Aorta (tissue), 4 donors: ENCODE data around the gene ZNF415. TPM values are rescaled to one million over a fixed set of nuclear protein-coding genes. Genes with fewer than 3 reads are reported as not detected.

Source experiments
- polyA plus RNA-seq, 2 donors: library from polyadenylated mRNA; stranded (reverse); fragments of 200-250 nt; gene quantifications; one replicate each; pipeline ENCODE4 v1.2.3, GENCODE V29; 2013
- total RNA-seq, 2 donors: library from RNA; stranded (reverse); fragmentation: NEBNext Ultra II Directional; extraction: Animal tissue kit (Norgen Biotek cat#: 25700); gene quantifications; one replicate each; pipeline ENCODE4 v1.2.1, GENCODE V29; 2021
- donor health status: healthy with polysubstance abuse.
- donor health status: Bipolar disorder and iron deficiency.
- donor health status: DM: no; HTN: no; CAD: no.
- donor health status: DM: yes; HTN: yes; CAD: no.

ZNF415 gene
- total and polyA plus RNA-seq, 4 donors: 5.0 to 10.3 (median 8.9) TPM

Other genes with a start within 250 kb of the ZNF415 start
- 10 to 100 TPM in 1 of 2 donors, 1 to 10 TPM in 1; 6.6 to 11.7 TPM for gene ZNF320, start 235.3 kb downstream of the ZNF415 start, total RNA-seq
- 1 to 10 TPM in 1 of 2 donors, not detected in 1; 8.6 TPM for gene ZNF320, start 235.3 kb downstream of the ZNF415 start, polyA plus RNA-seq
- gene ZNF888, start 209.5 kb downstream of the ZNF415 start, total RNA-seq: 1 to 10 TPM; 4.2 to 5.0 TPM
- gene ZNF888, start 209.5 kb downstream of the ZNF415 start, polyA plus RNA-seq: 1 to 10 TPM; 1.1 to 1.5 TPM
- gene ZNF816, start 170.0 kb downstream of the ZNF415 start, total RNA-seq: 10 to 100 TPM in 1 of 2 donors, 1 to 10 TPM in 1; 5.4 to 11.4 TPM
- 1 to 10 TPM; 4.5 to 4.9 TPM for gene ZNF816, start 170.0 kb downstream of the ZNF415 start, polyA plus RNA-seq
- not detected for gene ERVV-1, start 119.0 kb downstream of the ZNF415 start, total RNA-seq
- gene ERVV-1, start 119.0 kb downstream of the ZNF415 start, polyA plus RNA-seq: not detected
- gene ERVV-2, start 88.2 kb downstream of the ZNF415 start, total RNA-seq: not detected
- gene ERVV-2, start 88.2 kb downstream of the ZNF415 start, polyA plus RNA-seq: not detected
- 10 to 100 TPM; 32.5 to 61.0 TPM for gene ZNF160, start 29.5 kb downstream of the ZNF415 start, total RNA-seq
- 10 to 100 TPM in 1 of 2 donors, 1 to 10 TPM in 1; 4.6 to 19.5 TPM for gene ZNF160, start 29.5 kb downstream of the ZNF415 start, polyA plus RNA-seq
- gene ZNF347, start 26.1 kb upstream of the ZNF415 start, total RNA-seq: 10 to 100 TPM; 14.2 to 19.8 TPM
- 1 to 10 TPM; 2.0 to 3.6 TPM for gene ZNF347, start 26.1 kb upstream of the ZNF415 start, polyA plus RNA-seq
- 1 to 10 TPM; 4.4 to 9.2 TPM for gene ZNF665, start 60.4 kb upstream of the ZNF415 start, total RNA-seq
- 1 to 10 TPM in 1 of 2 donors, under 1 TPM in 1; 0.38 to 5.4 TPM for gene ZNF665, start 60.4 kb upstream of the ZNF415 start, polyA plus RNA-seq
- gene ZNF677, start 122.0 kb upstream of the ZNF415 start, total RNA-seq: 10 to 100 TPM; 18.5 to 23.5 TPM
- 1 to 10 TPM; 3.6 to 9.5 TPM for gene ZNF677, start 122.0 kb upstream of the ZNF415 start, polyA plus RNA-seq
- gene VN1R2, start 125.4 kb upstream of the ZNF415 start, total RNA-seq: not detected
- not detected for gene VN1R2, start 125.4 kb upstream of the ZNF415 start, polyA plus RNA-seq
- gene VN1R4, start 134.8 kb upstream of the ZNF415 start, total RNA-seq: not detected
- not detected for gene VN1R4, start 134.8 kb upstream of the ZNF415 start, polyA plus RNA-seq
- 1 to 10 TPM; 7.3 to 7.5 TPM for gene ZNF845, start 200.8 kb upstream of the ZNF415 start, total RNA-seq
- 1 to 10 TPM; 1.7 to 2.6 TPM for gene ZNF845, start 200.8 kb upstream of the ZNF415 start, polyA plus RNA-seq
- 10 to 100 TPM; 12.0 to 14.8 TPM for gene ZNF525, start 232.8 kb upstream of the ZNF415 start, total RNA-seq
- 10 to 100 TPM in 1 of 2 donors, 1 to 10 TPM in 1; 8.4 to 16.3 TPM for gene ZNF525, start 232.8 kb upstream of the ZNF415 start, polyA plus RNA-seq